Astrocyte (in vitro differentiated cells and primary cell): ENCODE data around the gene SH2D4B. TPM values are rescaled to one million over a fixed set of nuclear protein-coding genes. Genes with fewer than 3 reads are reported as not detected.

Source experiments
- DNase-seq: peaks from one replicate; pipeline ENCODE4 v3.0.0-alpha.2; 2010; ENCODE audit warnings: low read depth
- FAIRE-seq: peaks from 2 replicates; lab custom pipeline; 2011; peaks lifted over from hg19 to GRCh38; lab: Jason Lieb, UNC
- H2AFZ ChIP-seq: 2 replicates; pipeline ENCODE4 v1.6.0; 2012; ENCODE audit warnings: low read depth, low read length, inconsistent platforms
- H3K27ac ChIP-seq: 2 replicates; pipeline ENCODE4 v1.5.1; 2011; ENCODE audit warnings: low read depth, low read length, inconsistent platforms
- H3K27me3 ChIP-seq: 2 replicates; pipeline ENCODE4 v1.6.0; 2011; ENCODE audit warnings: low read length, inconsistent platforms; ENCODE audit not compliant: insufficient read depth
- H3K36me3 ChIP-seq: 2 replicates; pipeline ENCODE4 v1.5.1; 2011; ENCODE audit warnings: low read length, inconsistent platforms; ENCODE audit not compliant: insufficient read depth
- H3K4me1 ChIP-seq: 2 replicates; pipeline ENCODE4 v1.5.1; 2011; ENCODE audit warnings: low read length, inconsistent platforms; ENCODE audit not compliant: insufficient read depth
- H3K4me2 ChIP-seq: 2 replicates; pipeline ENCODE4 v1.6.0; 2012; ENCODE audit warnings: low read length, inconsistent platforms
- H3K4me3 ChIP-seq: 2 replicates; pipeline ENCODE4 v1.5.1; 2011; ENCODE audit warnings: low read depth, mild to moderate bottlenecking, low read length, inconsistent platforms; ENCODE audit not compliant: insufficient read depth
- H3K79me2 ChIP-seq: 2 replicates; pipeline ENCODE4 v1.6.0; 2012; ENCODE audit warnings: mild to moderate bottlenecking, low read length, inconsistent platforms; ENCODE audit not compliant: insufficient read depth
- H3K9ac ChIP-seq: 2 replicates; pipeline ENCODE4 v1.6.0; 2012; ENCODE audit warnings: mild to moderate bottlenecking, low read length, inconsistent platforms
- H3K9me3 ChIP-seq: 2 replicates; pipeline ENCODE4 v1.5.1; 2012; ENCODE audit warnings: low read depth, mild to moderate bottlenecking, low read length, inconsistent platforms; ENCODE audit not compliant: insufficient read depth
- H4K20me1 ChIP-seq: 2 replicates; pipeline ENCODE4 v1.6.0; 2012; ENCODE audit warnings: low read length, inconsistent platforms; ENCODE audit not compliant: insufficient read depth
- H3K27ac Mint-ChIP-seq: one replicate; pipeline ENCODE4 v1.8.0; 2021; ENCODE audit warnings: mild to moderate bottlenecking, mixed read lengths; ENCODE audit not compliant: unreplicated experiment
- H3K27me3 Mint-ChIP-seq: one replicate; pipeline ENCODE4 v1.8.0; 2021; ENCODE audit warnings: low read depth, mixed read lengths; ENCODE audit not compliant: unreplicated experiment
- H3K36me3 Mint-ChIP-seq: one replicate; pipeline ENCODE4 v1.8.0; 2021; ENCODE audit warnings: low read depth, mixed read lengths; ENCODE audit not compliant: unreplicated experiment
- H3K4me1 Mint-ChIP-seq: one replicate; pipeline ENCODE4 v1.8.0; 2021; ENCODE audit warnings: low read depth, mixed read lengths; ENCODE audit not compliant: unreplicated experiment
- H3K4me3 Mint-ChIP-seq: one replicate; pipeline ENCODE4 v1.8.0; 2021; ENCODE audit warnings: mild to moderate bottlenecking, moderate library complexity, mixed read lengths; ENCODE audit not compliant: unreplicated experiment
- H3K9me3 Mint-ChIP-seq: one replicate; pipeline ENCODE4 v1.8.0; 2021; ENCODE audit warnings: mild to moderate bottlenecking, mixed read lengths; ENCODE audit not compliant: unreplicated experiment
- EZH2 ChIP-seq: IDR thresholded peaks from 2 replicates; pipeline ENCODE4 v1.6.1; 2012; ENCODE audit warnings: mild to moderate bottlenecking, low read length, inconsistent platforms; ENCODE audit not compliant: insufficient read depth
- total RNA-seq: library from RNA; stranded (reverse); gene quantifications from 2 replicates; pipeline ENCODE4 v1.2.1, GENCODE V29; 2021
- TF ChIP-seq, protein P1 (sequence below): IDR thresholded peaks from 2 replicates; pipeline ENCODE4 v1.5.1; 2011; ENCODE audit warnings: low read depth, mild to moderate bottlenecking, inconsistent platforms, low read length, moderate library complexity; ENCODE audit not compliant: insufficient read depth

Gene SH2D4B
- total RNA-seq, 1 donor from 2014 or later: 0.07 TPM

- no peak for FAIRE-seq
- no peak overlapping the region for H3K27ac ChIP-seq
These were observed 491 bp upstream of the SH2D4B start for GRCh38 chr10:80537086-80537735.

GRCh38 chr10:80538481-80539185 lies 931 bp downstream of the SH2D4B start:
- Histone ChIP-seq H3K9ac (no peak overlapping the region), H3K4me3 (no peak overlapping the region), H4K20me1 (no peaks in the 10 kb centered on the region), H2AFZ (no peak overlapping the region), H3K27ac (no peak overlapping the region), H3K4me2 (no peak overlapping the region), H3K36me3 (no peaks in the 10 kb centered on the region), H3K9me3 (no peaks in the 10 kb centered on the region), H3K27me3 (no peaks in the 10 kb centered on the region), H3K79me2 (no peaks in the 10 kb centered on the region), H3K4me1 (peaks cover 7% of the 10 kb centered on the region)
- no peak for FAIRE-seq
- peaks cover 2% of the 10 kb centered on the region for H3K36me3 Mint-ChIP-seq
- H3K4me3 Mint-ChIP-seq: no peak overlapping the region
- H3K9me3 Mint-ChIP-seq: peaks cover 7% of the 10 kb centered on the region
- DNase-seq: no peak
- H3K27ac Mint-ChIP-seq: no peak overlapping the region
- peaks cover 11% of the 10 kb centered on the region for H3K27me3 Mint-ChIP-seq
- no peak for TF ChIP-seq EZH2
- TF ChIP-seq, protein P1, sequence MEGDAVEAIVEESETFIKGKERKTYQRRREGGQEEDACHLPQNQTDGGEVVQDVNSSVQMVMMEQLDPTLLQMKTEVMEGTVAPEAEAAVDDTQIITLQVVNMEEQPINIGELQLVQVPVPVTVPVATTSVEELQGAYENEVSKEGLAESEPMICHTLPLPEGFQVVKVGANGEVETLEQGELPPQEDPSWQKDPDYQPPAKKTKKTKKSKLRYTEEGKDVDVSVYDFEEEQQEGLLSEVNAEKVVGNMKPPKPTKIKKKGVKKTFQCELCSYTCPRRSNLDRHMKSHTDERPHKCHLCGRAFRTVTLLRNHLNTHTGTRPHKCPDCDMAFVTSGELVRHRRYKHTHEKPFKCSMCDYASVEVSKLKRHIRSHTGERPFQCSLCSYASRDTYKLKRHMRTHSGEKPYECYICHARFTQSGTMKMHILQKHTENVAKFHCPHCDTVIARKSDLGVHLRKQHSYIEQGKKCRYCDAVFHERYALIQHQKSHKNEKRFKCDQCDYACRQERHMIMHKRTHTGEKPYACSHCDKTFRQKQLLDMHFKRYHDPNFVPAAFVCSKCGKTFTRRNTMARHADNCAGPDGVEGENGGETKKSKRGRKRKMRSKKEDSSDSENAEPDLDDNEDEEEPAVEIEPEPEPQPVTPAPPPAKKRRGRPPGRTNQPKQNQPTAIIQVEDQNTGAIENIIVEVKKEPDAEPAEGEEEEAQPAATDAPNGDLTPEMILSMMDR: no peak
- peaks cover 15% of the 10 kb centered on the region for H3K4me1 Mint-ChIP-seq

More at GRCh38 chr10:80537086-80537735, 491 bp upstream of the SH2D4B start:
- Histone ChIP-seq H4K20me1 (no peaks in the 10 kb centered on the region), H3K9ac (no peak overlapping the region), H3K79me2 (no peaks in the 10 kb centered on the region), H3K36me3 (no peaks in the 10 kb centered on the region), H3K27me3 (no peaks in the 10 kb centered on the region), H3K4me1 (peaks cover 6% of the 10 kb centered on the region), H3K9me3 (no peaks in the 10 kb centered on the region), H3K4me3 (no peak overlapping the region), H3K4me2 (no peak overlapping the region), H2AFZ (no peak overlapping the region)
- peaks cover 4% of the 10 kb centered on the region for H3K9me3 Mint-ChIP-seq
- H3K4me3 Mint-ChIP-seq: no peak overlapping the region
- no peak for DNase-seq
- no peak overlapping the region for H3K27ac Mint-ChIP-seq
- peaks cover 12% of the 10 kb centered on the region for H3K4me1 Mint-ChIP-seq
- peaks cover 5% of the 10 kb centered on the region for H3K36me3 Mint-ChIP-seq
- no peak for TF ChIP-seq EZH2
- TF ChIP-seq, protein P1: no peak
- peaks cover 11% of the 10 kb centered on the region for H3K27me3 Mint-ChIP-seq
